ENCODE results near the gene APOBEC3F.

DNA sequence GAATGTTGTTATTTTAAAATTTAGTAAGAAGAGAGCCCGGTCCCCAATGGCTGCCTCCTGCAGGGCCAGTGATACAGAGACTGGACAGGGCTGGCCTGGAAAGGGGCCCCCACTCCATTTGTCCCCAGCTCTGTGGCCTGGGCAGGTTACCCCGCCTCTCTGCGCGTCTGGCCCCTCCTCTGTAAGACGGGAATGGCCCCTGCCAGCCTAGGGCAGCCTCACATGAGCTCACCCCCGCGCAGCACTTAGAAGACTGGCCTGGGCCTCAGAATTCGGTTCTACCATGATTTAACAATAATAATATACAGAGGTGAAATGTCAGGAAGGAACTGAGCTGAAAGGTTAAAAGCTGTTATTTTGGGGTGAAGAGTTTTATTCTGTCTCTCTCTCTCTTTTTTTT lies 37.7 kb downstream of the APOBEC3F start:
- TF ChIP-seq, protein P1, sequence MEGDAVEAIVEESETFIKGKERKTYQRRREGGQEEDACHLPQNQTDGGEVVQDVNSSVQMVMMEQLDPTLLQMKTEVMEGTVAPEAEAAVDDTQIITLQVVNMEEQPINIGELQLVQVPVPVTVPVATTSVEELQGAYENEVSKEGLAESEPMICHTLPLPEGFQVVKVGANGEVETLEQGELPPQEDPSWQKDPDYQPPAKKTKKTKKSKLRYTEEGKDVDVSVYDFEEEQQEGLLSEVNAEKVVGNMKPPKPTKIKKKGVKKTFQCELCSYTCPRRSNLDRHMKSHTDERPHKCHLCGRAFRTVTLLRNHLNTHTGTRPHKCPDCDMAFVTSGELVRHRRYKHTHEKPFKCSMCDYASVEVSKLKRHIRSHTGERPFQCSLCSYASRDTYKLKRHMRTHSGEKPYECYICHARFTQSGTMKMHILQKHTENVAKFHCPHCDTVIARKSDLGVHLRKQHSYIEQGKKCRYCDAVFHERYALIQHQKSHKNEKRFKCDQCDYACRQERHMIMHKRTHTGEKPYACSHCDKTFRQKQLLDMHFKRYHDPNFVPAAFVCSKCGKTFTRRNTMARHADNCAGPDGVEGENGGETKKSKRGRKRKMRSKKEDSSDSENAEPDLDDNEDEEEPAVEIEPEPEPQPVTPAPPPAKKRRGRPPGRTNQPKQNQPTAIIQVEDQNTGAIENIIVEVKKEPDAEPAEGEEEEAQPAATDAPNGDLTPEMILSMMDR (conservative IDR thresholded peaks at IDR 0.05; ENCODE audit: low read length): no peak
- no peak for TF ChIP-seq EZH2phosphoT487 (IDR thresholded peaks at IDR 0.05; ENCODE audit: borderline replicate concordance, low read depth, low read length)
